GM23338 (cell line): ENCODE measurements around the gene RNFT2. TPM values are rescaled to one million over a fixed set of nuclear protein-coding genes. Genes with fewer than 3 reads are reported as not detected.

Experiments used
- ATAC-seq: fragments of 200-7000 bp; cut with Tn5 transposase; 3 replicates; pipeline ENCODE4 v1.9.1; 2020
- DNase-seq: peaks from one replicate; pipeline ENCODE4 v3.0.0-alpha.2; 2015; ENCODE audit warnings: low spot score
- H2AFZ ChIP-seq: fragments of 200-600 bp; sonication (generic); 2 replicates; pipeline ENCODE4 v1.8.0; 2016; ENCODE audit warnings: antibody characterized with exemption, mild to moderate bottlenecking, moderate library complexity
- H3F3A ChIP-seq: fragments of 200-600 bp; sonication (generic); replicated peaks from 2 replicates; pipeline ENCODE4 v1.8.0; 2017; ENCODE audit warnings: antibody characterized with exemption, mixed run types, low read depth
- H3K27ac ChIP-seq: fragments of 200-600 bp; sonication (generic); 2 replicates; pipeline ENCODE4 v1.6.1; 2016; ENCODE audit warnings: low read depth
- H3K27me3 ChIP-seq: fragments of 200-600 bp; sonication (generic); 2 replicates; pipeline ENCODE4 v1.8.0; 2016; ENCODE audit warnings: mild to moderate bottlenecking, mixed run types, moderate library complexity; ENCODE audit not compliant: insufficient read depth
- H3K36me3 ChIP-seq: fragments of 200-600 bp; sonication (generic); 2 replicates; pipeline ENCODE4 v1.8.0; 2016; ENCODE audit warnings: mild to moderate bottlenecking; ENCODE audit not compliant: insufficient read depth
- H3K4me1 ChIP-seq: fragments of 200-600 bp; sonication (generic); 2 replicates; pipeline ENCODE4 v1.8.0; 2016; ENCODE audit warnings: mild to moderate bottlenecking, moderate library complexity; ENCODE audit not compliant: insufficient read depth
- H3K4me2 ChIP-seq: fragments of 200-600 bp; sonication (generic); 2 replicates; pipeline ENCODE4 v1.7.1; 2017; ENCODE audit warnings: mixed run types
- H3K4me3 ChIP-seq: fragments of 200-600 bp; sonication (generic); 2 replicates; pipeline ENCODE4 v1.6.1; 2016; ENCODE audit warnings: mixed run types
- H3K79me2 ChIP-seq: fragments of 200-600 bp; sonication (generic); replicated peaks from 2 replicates; pipeline ENCODE4 v1.8.0; 2017; ENCODE audit warnings: mild to moderate bottlenecking; ENCODE audit not compliant: insufficient read depth
- H3K9me2 ChIP-seq: fragments of 200-600 bp; sonication (generic); 2 replicates; pipeline ENCODE4 v1.8.0; 2017; ENCODE audit not compliant: insufficient read depth
- H4K20me1 ChIP-seq: fragments of 200-600 bp; sonication (generic); replicated peaks from 2 replicates; pipeline ENCODE4 v1.8.0; 2017; ENCODE audit warnings: mild to moderate bottlenecking; ENCODE audit not compliant: insufficient read depth
- H3K27ac Mint-ChIP-seq: 2 replicates; pipeline ENCODE4 v1.8.0; 2020; ENCODE audit warnings: inconsistent platforms, mild to moderate bottlenecking, moderate library complexity, mixed read lengths
- H3K27me3 Mint-ChIP-seq: 3 replicates; pipeline ENCODE4 v1.8.0; 2022; ENCODE audit warnings: low read depth, mild to moderate bottlenecking, moderate library complexity, mixed read lengths, inconsistent platforms; ENCODE audit not compliant: insufficient read depth, poor library complexity
- H3K36me3 Mint-ChIP-seq: 3 replicates; pipeline ENCODE4 v1.8.0; 2021; ENCODE audit warnings: low read depth, mild to moderate bottlenecking, inconsistent platforms, moderate library complexity, mixed read lengths
- H3K4me1 Mint-ChIP-seq: 3 replicates; pipeline ENCODE4 v1.8.0; 2020; ENCODE audit warnings: mild to moderate bottlenecking, inconsistent platforms, mixed read lengths
- H3K4me3 Mint-ChIP-seq: 3 replicates; pipeline ENCODE4 v1.8.0; 2021; ENCODE audit warnings: moderate library complexity, mild to moderate bottlenecking, inconsistent platforms, mixed read lengths
- H3K9me3 Mint-ChIP-seq: 3 replicates; pipeline ENCODE4 v1.8.0; 2020; ENCODE audit warnings: moderate library complexity, mild to moderate bottlenecking, inconsistent platforms, mixed read lengths
- CREB1 ChIP-seq: fragments of 250-450 bp; sonication (Bioruptor Pico); IDR thresholded peaks from 2 replicates; pipeline ENCODE4 v1.5.0; 2020; ENCODE audit warnings: low read depth, mild to moderate bottlenecking, moderate library complexity
- CTCF ChIP-seq, 2 experiments: fragments of 200-600 bp in 1 of 2; sonication (generic) in 1 of 2; conservative IDR thresholded peaks; 2 replicates each; pipeline versions ENCODE4 v1.5.1 to v1.6.1; 2016 to 2017; ENCODE audit warnings: antibody characterized with exemption in 2 of 2, low read depth in 2 of 2, mild to moderate bottlenecking in 2 of 2, moderate library complexity in 1 of 2
- EZH2 ChIP-seq: fragments of 200-600 bp; sonication (generic); IDR thresholded peaks from one replicate; pipeline ENCODE4 v1.8.0; 2017; ENCODE audit warnings: antibody characterized with exemption, mild to moderate bottlenecking, low read depth; ENCODE audit not compliant: unreplicated experiment
- JUNB ChIP-seq: IDR thresholded peaks from one replicate; pipeline ENCODE4 v1.6.1; 2016; ENCODE audit warnings: antibody characterized with exemption; ENCODE audit not compliant: unreplicated experiment
- POLR2AphosphoS5 ChIP-seq: IDR thresholded peaks from 2 replicates; pipeline ENCODE4 v1.6.1; 2016; ENCODE audit warnings: antibody characterized with exemption, low read depth
- REST ChIP-seq: IDR thresholded peaks from one replicate; pipeline ENCODE4 v1.6.1; 2018; ENCODE audit warnings: antibody characterized with exemption; ENCODE audit not compliant: unreplicated experiment
- STAT1 ChIP-seq: IDR thresholded peaks from one replicate; pipeline ENCODE4 v1.6.1; 2016; ENCODE audit warnings: antibody characterized with exemption; ENCODE audit not compliant: unreplicated experiment
- ZNF114 ChIP-seq: fragments of 250-450 bp; sonication (Bioruptor Pico); IDR thresholded peaks from 2 replicates; pipeline ENCODE4 v1.5.0; 2020; ENCODE audit warnings: mild to moderate bottlenecking, moderate library complexity
- ZNF331 ChIP-seq: fragments of 250-450 bp; sonication (Bioruptor Pico); IDR thresholded peaks from 2 replicates; pipeline ENCODE4 v1.5.0; 2020; ENCODE audit warnings: low read depth, mild to moderate bottlenecking, moderate library complexity
- ZNF462 ChIP-seq: fragments of 250-450 bp; sonication (Bioruptor Pico); IDR thresholded peaks from 2 replicates; pipeline ENCODE4 v1.5.0; 2020; ENCODE audit warnings: mild to moderate bottlenecking, moderate library complexity
- polyA plus RNA-seq: library from polyadenylated mRNA; unstranded; fragments of >200 nt; fragmentation: Nextera tagmentation; extraction: Ambion mirVana; gene quantifications from 2 replicates; pipeline ENCODE4 v1.2.1, GENCODE V29; 2016
- total RNA-seq: library from RNA; depleted of rRNA; stranded (reverse); fragments of >200 nt; shearing (Covaris generic); gene quantifications from 2 replicates; pipeline ENCODE4 v1.2.3, GENCODE V29; 2014

The RNFT2 gene
- total and polyA plus RNA-seq, 2 experiments from 2014 or later = 19.3 to 22.9 TPM

GRCh38 chr12:116864371-116865160 is 126.5 kb downstream of the RNFT2 start:
- no peaks in the 10 kb centered on the region for H3K79me2 ChIP-seq
- TF ChIP-seq STAT1 = no peak
- H3K27ac Mint-ChIP-seq = no peak overlapping the region
- no peaks in the 10 kb centered on the region for H3K9me3 Mint-ChIP-seq
- ATAC-seq (no peak), DNase-seq (no peak)
- no peaks in the 10 kb centered on the region for H3K36me3 ChIP-seq
- H3K4me2 ChIP-seq = no peak overlapping the region
- no peaks in the 10 kb centered on the region for H3F3A ChIP-seq
- H3K27me3 ChIP-seq = no peaks in the 10 kb centered on the region
- H3K36me3 Mint-ChIP-seq = no peaks in the 10 kb centered on the region
- no peaks in the 10 kb centered on the region for H3K9me2 ChIP-seq
- peaks cover 15% of the 10 kb centered on the region for H3K4me1 Mint-ChIP-seq
- no peaks in the 10 kb centered on the region; the same call in 1 of the 2 replicates for H4K20me1 ChIP-seq
- peaks cover 3% of the 10 kb centered on the region for H3K27me3 Mint-ChIP-seq
- no peak overlapping the region for H3K4me3 ChIP-seq
- peaks cover 15% of the 10 kb centered on the region for H3K4me1 ChIP-seq
- H3K27ac ChIP-seq = no peak overlapping the region
- no peak overlapping the region for H2AFZ ChIP-seq
- H3K4me3 Mint-ChIP-seq = no peak overlapping the region

GRCh38 chr12:116867523-116867922 is 129.4 kb downstream of the RNFT2 start:
- H3K27ac Mint-ChIP-seq = no peak overlapping the region
- Histone ChIP-seq H3K9me2 (no peaks in the 10 kb centered on the region), H3K4me1 (no peaks in the 10 kb centered on the region), H3K4me3 (no peak overlapping the region), H3K79me2 (no peaks in the 10 kb centered on the region), H3K4me2 (no peak overlapping the region), H4K20me1 (no peaks in the 10 kb centered on the region), H2AFZ (no peak overlapping the region), H3K36me3 (no peaks in the 10 kb centered on the region), H3K27ac (no peak overlapping the region), H3K27me3 (no peaks in the 10 kb centered on the region), H3F3A (no peaks in the 10 kb centered on the region)
- no peaks in the 10 kb centered on the region for H3K36me3 Mint-ChIP-seq
- ATAC-seq (no peak), DNase-seq (peak; percentile 35)
- H3K9me3 Mint-ChIP-seq = no peaks in the 10 kb centered on the region
- H3K4me1 Mint-ChIP-seq = peaks cover 3% of the 10 kb centered on the region; the same call in 1 of the 3 replicates
- H3K27me3 Mint-ChIP-seq = peaks cover 4% of the 10 kb centered on the region
- no peak overlapping the region for H3K4me3 Mint-ChIP-seq
- TF ChIP-seq ZNF331 (no peak), POLR2AphosphoS5 (no peak), ZNF114 (no peak), CTCF (conservative IDR thresholded peaks at IDR 0.05; ENCODE audit: low read depth in 2 of 2) (no peak), REST (no peak), CREB1 (no peak), JUNB (no peak), STAT1 (no peak), ZNF462 (CRISPR knock-in tag) (no peak), EZH2 (no peak)
